NT2/D1 (cell line): ENCODE results near the gene GIPC2.

Experiments used
- SUZ12 ChIP-seq: IDR thresholded peaks from 2 replicates; pipeline ENCODE4 v1.6.1; 2011; ENCODE audit not compliant: insufficient read length, insufficient read depth; ENCODE audit errors: extremely low read depth
- YY1 ChIP-seq: IDR thresholded peaks from 2 replicates; pipeline ENCODE4 v1.6.1; 2011; ENCODE audit not compliant: insufficient read length, insufficient read depth
- ZNF274 ChIP-seq: IDR thresholded peaks from 2 replicates; pipeline ENCODE4 v1.6.1; 2011; ENCODE audit warnings: mild to moderate bottlenecking, low read depth, low read length

- TF ChIP-seq YY1 (no peak), SUZ12 (no peak), ZNF274 (no peak)
Observed at GRCh38 chr1:78168306-78168705, 122.5 kb downstream of the GIPC2 start.
